Measurements from ENCODE around the gene LPIN1. TPM values are rescaled to one million over a fixed set of nuclear protein-coding genes. Genes with fewer than 3 reads are reported as not detected.
A peak's percentile ranks its signal among the peaks of the same experiment; 100 is the strongest.
"Not testable (repeated sequence)": the region's sequence is repeated elsewhere in the genome, so short reads cannot be mapped to it uniquely, and the experiment has no call there.

LPIN1 gene
- total RNA-seq, 1 experiment from 2014 or later, result 25.0 TPM

- DNase-seq (ENCODE audit: low read depth), result no peak
Measured at GRCh38 chr2:11715987-11716652, 30.3 kb upstream of the LPIN1 start.

DNA sequence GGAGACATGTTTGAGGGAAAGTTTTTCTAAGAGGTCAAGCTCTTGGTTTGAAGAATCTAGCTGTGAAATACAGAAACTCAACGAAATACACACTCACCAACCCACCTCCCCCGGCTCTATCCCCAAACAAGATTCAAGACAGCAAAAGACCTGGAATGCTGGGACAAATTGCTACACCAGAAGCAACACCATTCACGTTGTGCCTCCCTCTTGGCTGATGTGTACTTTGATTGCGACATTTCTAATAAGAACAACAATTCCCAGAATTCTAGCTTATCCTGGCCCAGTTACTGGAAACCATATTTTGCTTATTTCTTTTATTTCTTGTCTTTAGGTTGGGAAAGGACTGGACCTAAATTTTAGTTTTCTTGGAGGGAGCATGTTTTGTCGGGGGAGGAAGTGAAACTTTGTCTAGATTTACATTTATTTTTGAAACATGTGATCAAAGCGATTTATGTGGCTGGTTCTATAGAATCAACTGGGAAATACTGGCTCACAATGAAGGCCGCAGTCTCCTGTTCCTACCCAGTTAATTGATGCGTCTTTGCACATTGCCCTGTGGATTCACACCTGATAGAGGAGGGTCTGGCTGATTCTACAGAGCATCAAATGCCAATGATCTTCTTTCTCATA, 29.6 kb upstream of the LPIN1 start:
- DNase-seq (ENCODE audit: low read depth), result no peak

- no peak for DNase-seq (ENCODE audit: low read depth)
Measured at GRCh38 chr2:11717623-11718022, 28.8 kb upstream of the LPIN1 start.

DNA sequence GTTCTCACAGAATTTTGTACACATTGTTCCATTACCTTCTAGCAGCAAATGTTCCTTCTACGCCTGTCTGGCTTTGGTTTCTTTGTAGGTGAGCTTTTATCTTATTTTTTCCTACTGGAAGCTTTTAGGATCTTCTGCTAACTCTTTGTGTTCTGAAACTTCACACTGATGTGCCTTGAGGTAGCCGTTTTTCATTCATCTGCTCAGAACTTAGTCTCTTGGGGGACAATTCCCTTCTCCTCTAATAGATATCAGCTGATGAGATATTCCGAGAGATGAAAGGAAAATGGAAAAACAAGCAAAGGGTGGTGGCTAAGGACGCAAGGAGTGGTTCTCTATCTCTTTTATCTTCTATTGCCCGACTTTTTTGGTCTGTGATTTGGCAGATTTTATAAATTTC, 27.8 kb upstream of the LPIN1 start:
- DNase-seq (ENCODE audit: low read depth), result no peak

GRCh38 chr2:11719230-11719977, 27.0 kb upstream of the LPIN1 start:
- peak; percentile 16 for DNase-seq (ENCODE audit: low read depth)

DNA sequence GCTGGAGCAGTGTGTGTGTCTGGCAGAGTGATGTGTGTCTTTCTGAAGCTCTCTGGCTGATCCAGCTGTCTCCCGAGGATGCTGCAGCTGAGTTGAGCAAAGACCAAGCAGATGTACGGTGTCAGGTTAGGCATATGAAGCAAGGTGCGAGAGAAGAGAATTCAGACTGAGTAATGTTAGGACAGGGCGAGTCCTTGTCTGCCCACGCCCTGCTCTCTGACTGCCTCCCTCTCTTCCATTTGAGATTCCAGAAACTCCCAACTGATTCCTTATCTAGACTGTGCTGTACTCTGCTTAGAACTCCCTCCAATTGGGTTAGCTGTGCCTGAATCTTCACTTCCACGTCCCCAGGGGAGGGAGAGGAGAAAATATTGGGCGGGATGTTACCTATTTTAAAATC, 25.7 kb upstream of the LPIN1 start:
- no peak for DNase-seq (ENCODE audit: low read depth)

DNA sequence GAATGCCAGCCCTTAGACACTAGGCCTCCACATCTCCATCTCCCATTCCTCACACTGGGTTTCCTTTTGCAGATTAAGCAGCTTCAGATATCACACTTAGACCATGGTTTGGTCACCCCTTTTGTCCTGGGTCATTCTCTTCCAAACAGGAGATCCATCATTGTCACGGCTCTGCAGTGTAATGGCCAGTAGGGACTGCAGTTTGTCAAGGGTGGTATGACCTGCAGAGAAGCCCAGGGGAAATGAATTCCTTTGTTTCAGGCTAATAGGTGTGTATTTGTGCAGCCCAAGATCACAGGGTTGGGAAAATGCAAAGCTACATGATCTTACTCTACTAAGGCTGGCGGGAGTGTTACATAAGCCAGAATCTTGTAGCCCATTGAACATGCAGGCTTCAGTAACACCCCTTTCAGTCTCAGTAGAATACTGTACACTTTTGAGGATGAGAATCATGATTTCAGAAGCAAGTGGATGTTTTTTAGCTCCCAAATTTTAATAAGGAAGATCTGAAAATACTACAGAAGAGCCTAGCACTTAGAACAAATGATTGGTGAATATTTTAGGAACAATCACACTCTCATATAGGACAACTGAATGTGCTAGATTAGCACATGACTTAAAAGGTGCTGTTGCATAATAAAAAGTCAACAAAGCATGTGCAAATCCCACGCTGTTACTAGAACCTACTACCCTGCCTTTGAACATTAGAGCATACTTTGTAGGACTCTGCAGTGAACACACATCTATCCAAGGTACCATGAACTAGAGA, 24.0 kb upstream of the LPIN1 start:
- DNase-seq (ENCODE audit: low read depth), result no peak

- no peak for DNase-seq (ENCODE audit: low read depth)
Measured at GRCh38 chr2:11723061-11723371, 23.4 kb upstream of the LPIN1 start.

DNA sequence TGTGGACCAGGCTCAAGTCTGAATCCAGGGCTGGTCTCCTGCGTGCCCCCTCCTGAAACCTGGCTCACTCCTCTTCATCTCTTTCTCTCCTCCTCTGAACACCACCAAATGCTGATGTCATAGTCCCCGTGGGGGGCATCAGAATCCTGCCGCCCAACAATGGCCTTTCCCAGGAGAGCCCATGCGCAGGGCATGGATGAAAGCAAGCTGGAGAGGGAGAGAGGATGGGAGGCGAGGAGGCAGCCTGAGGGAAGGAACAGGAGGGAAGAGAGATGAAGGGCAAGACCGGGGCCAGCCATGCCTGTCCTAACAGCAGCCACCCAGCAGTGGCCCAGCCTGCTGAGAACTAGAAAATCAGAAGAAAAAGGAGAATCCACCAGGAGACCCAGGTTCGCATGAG, 22.3 kb upstream of the LPIN1 start:
- no peak for DNase-seq (ENCODE audit: low read depth)

- no peak for DNase-seq (ENCODE audit: low read depth)
Measured at GRCh38 chr2:11726384-11726783, 20.0 kb upstream of the LPIN1 start.

DNA sequence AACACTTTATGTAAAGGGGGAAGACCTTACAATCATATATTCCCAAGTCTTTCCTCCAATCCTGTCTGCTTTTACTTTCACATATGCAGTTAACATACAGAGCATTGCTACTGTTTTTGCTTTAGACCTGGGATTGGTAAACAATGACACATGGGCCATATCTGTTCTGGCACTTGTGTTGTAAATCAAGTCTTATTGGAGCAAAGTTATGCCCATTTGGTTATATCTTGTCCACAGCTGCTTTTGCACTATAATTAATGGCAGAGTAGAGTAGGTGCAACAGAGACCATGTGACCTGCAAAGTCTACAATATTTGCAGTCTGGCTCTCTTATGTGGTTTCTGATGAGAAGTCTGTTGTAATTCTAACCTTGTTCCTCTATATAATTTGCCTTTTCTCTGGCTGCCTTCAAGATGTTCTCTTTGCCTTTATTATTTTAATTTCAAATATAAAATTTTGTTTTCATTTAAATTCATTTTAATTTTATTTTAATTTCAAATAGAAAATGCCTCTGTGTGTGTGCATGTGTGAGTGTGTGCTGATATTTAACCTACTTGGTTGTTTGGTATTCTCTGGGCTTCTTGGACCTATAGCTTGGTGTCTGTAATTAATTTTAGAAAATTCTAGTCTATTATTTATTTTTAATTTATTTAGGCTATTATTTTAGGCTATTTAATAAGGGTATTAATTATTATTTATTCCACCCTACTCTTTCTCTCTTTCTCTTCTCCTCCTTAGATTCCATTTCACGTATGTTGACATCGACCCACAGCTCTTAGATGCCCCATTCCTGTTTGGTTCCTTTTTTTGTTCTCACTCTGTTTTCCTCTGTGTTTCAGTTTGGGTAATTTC, 16.8 kb upstream of the LPIN1 start:
- DNase-seq (ENCODE audit: low read depth), result no peak

DNA sequence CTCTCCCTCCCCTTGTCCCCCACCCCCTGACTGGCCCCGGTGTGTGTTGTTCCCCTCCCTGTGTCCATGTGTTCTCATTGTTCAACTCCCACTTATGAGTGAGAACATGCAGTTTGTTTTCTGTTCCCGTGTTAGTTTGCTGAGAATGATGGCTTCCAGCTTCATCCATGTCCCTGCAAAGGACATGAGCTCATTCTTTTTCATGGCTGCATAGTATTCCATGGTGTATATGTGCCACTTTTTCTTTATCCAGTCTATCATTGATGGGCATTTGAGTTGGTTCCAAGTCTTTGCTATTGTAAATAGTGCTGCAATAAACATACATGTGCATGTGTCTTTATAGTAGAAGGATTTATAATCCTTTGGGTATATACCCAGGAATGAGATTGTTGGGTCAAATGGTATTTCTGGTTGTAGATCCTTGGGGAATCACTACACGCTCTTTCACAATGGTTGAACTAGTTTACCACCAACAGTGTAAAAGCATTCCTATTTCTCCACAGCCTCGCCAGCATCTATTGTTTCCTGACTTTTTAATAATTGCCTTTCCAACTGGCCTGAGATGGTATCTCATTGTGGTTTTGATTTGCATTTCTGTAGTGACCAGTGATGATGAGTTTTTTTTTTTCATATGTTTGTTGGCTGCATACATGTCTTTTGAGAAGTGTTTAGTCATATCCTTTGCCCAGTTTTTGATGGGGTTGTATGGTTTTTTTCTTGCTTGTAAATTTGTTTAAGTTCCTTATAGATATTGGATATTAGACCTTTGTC, 15.0 kb upstream of the LPIN1 start:
- peak; percentile 55 for DNase-seq (ENCODE audit: low read depth)

DNA sequence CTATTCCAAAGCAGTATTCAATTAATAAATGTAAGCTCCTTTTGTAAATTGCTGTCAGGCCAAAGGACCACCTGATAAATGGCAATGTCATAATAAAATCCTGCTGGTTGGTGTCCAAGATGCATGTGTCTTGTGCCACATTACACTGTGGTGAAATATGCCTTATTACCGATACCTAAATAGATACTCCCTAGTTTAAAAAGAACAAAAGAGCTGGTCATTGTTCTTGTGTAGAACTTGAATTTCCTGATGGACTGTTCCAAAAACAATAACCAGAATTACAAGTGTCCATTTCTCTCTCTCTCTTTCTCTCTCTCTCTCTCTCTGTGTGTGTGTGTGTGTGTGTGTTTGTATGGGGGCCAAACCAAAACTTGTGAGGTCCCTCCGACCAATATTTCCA, 13.8 kb upstream of the LPIN1 start:
- DNase-seq (ENCODE audit: low read depth), result no peak

DNA sequence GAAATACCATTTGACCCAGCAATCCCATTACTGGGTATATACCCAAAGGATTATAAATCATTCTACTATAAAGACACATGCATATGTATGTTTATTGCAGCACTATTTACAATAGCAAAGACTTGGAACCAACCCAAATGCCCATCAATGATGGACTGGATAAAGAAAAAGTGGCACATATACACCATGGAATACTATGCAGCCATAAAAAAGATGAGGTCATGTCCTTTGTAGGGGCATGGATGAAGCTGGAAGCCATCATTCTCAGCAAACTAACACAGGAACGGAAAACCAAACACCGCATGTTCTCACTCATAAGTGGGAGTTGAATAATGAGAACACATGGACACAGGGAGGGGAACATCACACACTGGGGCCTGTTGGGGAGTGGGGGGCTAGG, 8.6 kb upstream of the LPIN1 start:
- DNase-seq (ENCODE audit: low read depth), result not testable (repeated sequence)

GRCh38 chr2:11738589-11739436, 7.6 kb upstream of the LPIN1 start:
- DNase-seq (ENCODE audit: low read depth), result peak; percentile 82

GRCh38 chr2:11740723-11741122, 5.7 kb upstream of the LPIN1 start:
- DNase-seq (ENCODE audit: low read depth), result no peak

- peak; percentile 35 for DNase-seq (ENCODE audit: low read depth)
Measured at GRCh38 chr2:11742317-11742701, 4.1 kb upstream of the LPIN1 start.

DNA sequence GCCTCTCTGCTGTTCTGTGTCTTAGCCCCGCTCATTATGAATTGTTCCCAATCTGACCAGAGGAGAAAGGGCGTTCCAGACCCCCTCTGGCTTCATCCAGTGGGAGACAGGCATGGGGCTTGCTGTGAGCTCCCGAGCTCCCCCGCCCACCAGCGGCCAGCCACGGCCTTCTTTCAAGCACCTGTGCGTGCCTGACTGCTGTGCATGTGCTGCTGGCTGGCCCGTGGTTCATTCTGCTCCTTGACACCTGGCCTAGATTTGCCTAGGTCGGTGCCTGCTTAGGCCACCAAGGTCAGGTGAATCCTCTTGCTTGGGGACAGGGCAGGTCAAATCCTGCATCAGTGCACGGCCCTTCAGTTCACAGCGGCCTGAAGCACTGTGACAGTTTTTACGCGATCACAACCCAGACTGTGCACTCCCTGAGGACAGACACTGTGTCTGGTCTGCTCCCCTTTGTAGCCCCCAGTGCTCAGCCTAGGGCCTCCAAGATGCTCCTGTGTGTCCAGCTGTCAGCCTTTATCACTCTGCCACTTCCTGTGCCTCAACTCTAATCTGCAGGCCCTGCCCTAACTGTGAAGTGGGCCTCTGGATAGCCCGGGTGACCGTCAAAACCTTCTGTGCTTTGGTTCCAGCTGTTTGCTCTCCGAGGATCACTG, 3.6 kb upstream of the LPIN1 start:
- no peak for DNase-seq (ENCODE audit: low read depth)

DNA sequence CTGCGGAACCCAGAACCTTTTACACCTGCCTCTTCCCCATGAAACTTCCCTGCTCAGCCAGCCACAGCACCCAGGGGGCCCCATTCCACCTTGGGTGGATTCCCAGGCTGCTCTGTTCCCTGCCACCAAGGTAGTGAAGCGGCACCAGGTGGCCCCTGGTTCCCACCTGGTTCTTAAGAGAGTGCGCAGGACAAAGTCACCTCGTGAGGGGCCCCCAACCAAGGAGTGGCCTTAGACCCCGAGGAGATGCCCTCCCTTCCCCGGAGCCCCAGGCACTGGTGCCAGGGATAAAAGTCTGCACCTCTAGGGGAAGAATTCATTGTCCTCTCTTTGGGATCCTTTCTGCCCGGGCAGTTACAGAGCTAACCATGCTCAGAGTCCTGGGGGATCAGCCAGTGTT, 3.1 kb upstream of the LPIN1 start:
- no peak for DNase-seq (ENCODE audit: low read depth)

All from RPMI7951 (cell line).